HEK293 (cell line): ENCODE results near the gene CUL1.

Source experiments
- CTCF ChIP-seq: fragments of 450-650 bp; formaldehyde crosslinking; IDR thresholded peaks from 2 replicates; pipeline ENCODE4 v1.5.1; 2016; ENCODE audit warnings: missing biosample characterization, missing genetic modification characterization
- PRDM10 ChIP-seq: fragments of 450-650 bp; formaldehyde crosslinking; IDR thresholded peaks from 2 replicates; pipeline ENCODE4 v1.5.1; 2016; ENCODE audit warnings: missing biosample characterization, missing genetic modification characterization
- REST ChIP-seq: fragments of 450-650 bp; formaldehyde crosslinking; IDR thresholded peaks from 2 replicates; pipeline ENCODE4 v1.5.1; 2016; ENCODE audit warnings: missing biosample characterization, missing genetic modification characterization
- SALL2 ChIP-seq: fragments of 450-650 bp; formaldehyde crosslinking; IDR thresholded peaks from 2 replicates; pipeline ENCODE4 v1.5.0; 2017; ENCODE audit warnings: missing biosample characterization, mild to moderate bottlenecking, missing genetic modification characterization, borderline replicate concordance
- TCF7L2 ChIP-seq: IDR thresholded peaks from 2 replicates; pipeline ENCODE4 v1.6.1; 2011; ENCODE audit warnings: low read depth, mild to moderate bottlenecking, inconsistent platforms, low read length, moderate library complexity, borderline replicate concordance
- TRIM28 ChIP-seq: IDR thresholded peaks from 2 replicates; pipeline ENCODE4 v1.6.1; 2011; ENCODE audit warnings: low read length, control low read depth, borderline replicate concordance
- ZBTB21 ChIP-seq: fragments of 450-650 bp; formaldehyde crosslinking; IDR thresholded peaks from 2 replicates; pipeline ENCODE4 v1.5.1; 2017; ENCODE audit warnings: missing biosample characterization, missing genetic modification characterization
- ZNF776 ChIP-seq: fragments of 450-650 bp; formaldehyde crosslinking; IDR thresholded peaks from 2 replicates; pipeline ENCODE4 v1.5.0; 2017; ENCODE audit warnings: missing biosample characterization, missing genetic modification characterization, borderline replicate concordance

- TF ChIP-seq CTCF (tag by site-specific recombination), result no peak
- no peak for TF ChIP-seq TCF7L2
- TF ChIP-seq ZNF776, result no peak
- no peak for TF ChIP-seq TRIM28
- no peak for TF ChIP-seq PRDM10
- TF ChIP-seq REST (tag by site-specific recombination), result no peak
- no peak for TF ChIP-seq SALL2 (tag by site-specific recombination)
- no peak for TF ChIP-seq ZBTB21 (tag by site-specific recombination)
These were observed 140.2 kb downstream of the CUL1 start for GRCh38 chr7:148838905-148839304.
